Gastroesophageal sphincter (tissue), 3 donors: ENCODE results near the gene AKAP11.

Experiments
- CTCF ChIP-seq, 4 experiments: fragments of 200-600 bp in 2 of 4; fragments of 450-650 bp in 2 of 4; sonication (generic) in 1 of 4; IDR thresholded peaks; one replicate each; pipeline ENCODE4 v1.5.1; 2017 to 2019; ENCODE audit warnings: antibody characterized with exemption in 4 of 4, mild to moderate bottlenecking in 2 of 4, moderate library complexity in 2 of 4
- EP300 ChIP-seq: sonication (generic); formaldehyde crosslinking; IDR thresholded peaks from one replicate; pipeline ENCODE4 v1.6.1; 2017; ENCODE audit warnings: antibody characterized with exemption, mild to moderate bottlenecking
- POLR2A ChIP-seq, 2 donors: fragments of 450-650 bp; IDR thresholded peaks; one replicate each; pipeline ENCODE4 v1.6.1; 2017; ENCODE audit warnings: antibody characterized with exemption in 2 of 2, mild to moderate bottlenecking in 2 of 2, moderate library complexity in 1 of 2
- POLR2AphosphoS5 ChIP-seq: sonication (generic); formaldehyde crosslinking; IDR thresholded peaks from one replicate; pipeline ENCODE4 v1.6.1; 2017; ENCODE audit warnings: antibody characterized with exemption

- TF ChIP-seq CTCF (IDR thresholded peaks at IDR 0.05) = no peak
- TF ChIP-seq POLR2A (IDR thresholded peaks at IDR 0.05) = no peak
- TF ChIP-seq POLR2AphosphoS5 = no peak
- TF ChIP-seq EP300 = no peak
Observed at GRCh38 chr13:42328672-42329071, 56.7 kb downstream of the AKAP11 start.
